AG09319 (cell line): Measurements from ENCODE around the gene ABL2.

Source experiments
- DNase-seq: peaks from one replicate; pipeline ENCODE4 v3.0.0-alpha.2; 2010; ENCODE audit warnings: low read depth; ENCODE audit errors: extremely low read depth
- TF ChIP-seq, protein P1 (sequence below): IDR thresholded peaks from 2 replicates; pipeline ENCODE4 v1.5.1; 2011; ENCODE audit warnings: low read depth, mild to moderate bottlenecking, inconsistent platforms, low read length, moderate library complexity

ABL2 gene

GRCh38 chr1:179108644-179109043 lies 120.8 kb downstream of the ABL2 start:
- TF ChIP-seq, protein P1, sequence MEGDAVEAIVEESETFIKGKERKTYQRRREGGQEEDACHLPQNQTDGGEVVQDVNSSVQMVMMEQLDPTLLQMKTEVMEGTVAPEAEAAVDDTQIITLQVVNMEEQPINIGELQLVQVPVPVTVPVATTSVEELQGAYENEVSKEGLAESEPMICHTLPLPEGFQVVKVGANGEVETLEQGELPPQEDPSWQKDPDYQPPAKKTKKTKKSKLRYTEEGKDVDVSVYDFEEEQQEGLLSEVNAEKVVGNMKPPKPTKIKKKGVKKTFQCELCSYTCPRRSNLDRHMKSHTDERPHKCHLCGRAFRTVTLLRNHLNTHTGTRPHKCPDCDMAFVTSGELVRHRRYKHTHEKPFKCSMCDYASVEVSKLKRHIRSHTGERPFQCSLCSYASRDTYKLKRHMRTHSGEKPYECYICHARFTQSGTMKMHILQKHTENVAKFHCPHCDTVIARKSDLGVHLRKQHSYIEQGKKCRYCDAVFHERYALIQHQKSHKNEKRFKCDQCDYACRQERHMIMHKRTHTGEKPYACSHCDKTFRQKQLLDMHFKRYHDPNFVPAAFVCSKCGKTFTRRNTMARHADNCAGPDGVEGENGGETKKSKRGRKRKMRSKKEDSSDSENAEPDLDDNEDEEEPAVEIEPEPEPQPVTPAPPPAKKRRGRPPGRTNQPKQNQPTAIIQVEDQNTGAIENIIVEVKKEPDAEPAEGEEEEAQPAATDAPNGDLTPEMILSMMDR: no peak
- no peak for DNase-seq

- no peak for DNase-seq
Measured at GRCh38 chr1:179107706-179108629, 121.5 kb downstream of the ABL2 start.

DNA sequence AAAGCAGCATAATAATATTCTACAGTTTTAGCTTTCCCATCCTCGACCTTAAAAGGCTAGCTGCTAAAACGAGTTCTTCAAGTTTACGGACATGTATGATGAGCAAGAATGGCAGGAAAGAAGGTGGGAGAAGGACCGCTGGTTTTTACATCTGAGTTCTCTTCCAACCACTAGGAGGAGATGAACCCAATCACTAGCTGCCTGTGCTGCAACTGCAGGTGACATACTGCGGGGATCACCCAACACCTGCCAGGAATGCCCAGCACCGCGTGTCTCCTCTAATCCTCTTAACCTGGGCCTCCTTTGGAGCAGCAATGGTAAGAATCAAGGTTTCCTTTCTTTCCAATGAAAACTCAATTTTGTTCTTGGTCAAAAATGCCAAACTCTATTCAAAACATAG lies 124.1 kb downstream of the ABL2 start:
- DNase-seq: no peak
- TF ChIP-seq, protein P1: peak; percentile 3; the same call in 1 of the 2 replicates

More at GRCh38 chr1:179107706-179108629, 121.5 kb downstream of the ABL2 start:
- TF ChIP-seq, protein P1: no peak

- TF ChIP-seq, protein P1: no peak
- no peak for DNase-seq
Measured at GRCh38 chr1:179104611-179105250, 124.7 kb downstream of the ABL2 start.

DNA sequence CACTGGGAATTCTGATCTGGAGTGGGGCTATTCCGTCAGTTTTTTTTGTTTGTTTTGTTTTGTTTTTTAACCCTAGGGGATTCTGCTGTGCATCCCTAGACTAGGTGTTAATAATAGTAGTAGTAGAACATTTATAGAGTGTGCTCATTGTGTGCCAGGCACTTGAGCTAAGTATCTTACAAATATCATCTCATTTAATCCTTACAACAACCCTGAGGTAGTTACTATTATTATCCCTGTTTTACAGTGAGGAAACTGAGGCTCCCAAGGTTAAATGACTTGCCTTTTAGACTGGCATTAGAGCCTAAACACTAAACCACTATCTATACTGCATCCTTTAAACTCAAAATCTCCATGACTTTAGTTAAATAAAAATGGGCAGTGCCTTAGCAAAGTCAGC lies 125.5 kb downstream of the ABL2 start:
- TF ChIP-seq, protein P1: no peak

DNA sequence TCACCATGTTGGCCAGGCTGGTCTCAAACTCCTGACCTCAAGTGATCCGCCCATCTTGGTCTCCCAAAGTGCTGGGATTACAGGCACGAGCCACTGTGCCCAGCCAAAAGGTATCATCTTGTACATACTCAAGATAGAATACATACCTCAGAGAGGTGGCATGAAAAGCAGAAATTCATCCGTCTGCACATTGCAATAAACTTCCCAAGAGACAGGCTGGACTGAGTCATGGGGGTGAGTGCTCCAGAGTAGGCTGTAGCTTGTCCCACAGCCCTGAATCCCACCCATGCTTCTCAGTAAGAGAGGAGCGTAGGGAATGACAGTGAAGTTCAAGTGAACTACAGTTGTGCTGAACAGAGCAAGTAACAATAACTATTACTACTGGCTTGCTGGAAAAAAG lies 127.9 kb downstream of the ABL2 start:
- TF ChIP-seq, protein P1: no peak

More for the DNA sequence above, 125.5 kb downstream of the ABL2 start:
- no peak for DNase-seq

GRCh38 chr1:179099891-179100290 lies 129.6 kb downstream of the ABL2 start:
- TF ChIP-seq, protein P1: no peak
- no peak for DNase-seq

More for the DNA sequence above, 127.9 kb downstream of the ABL2 start:
- DNase-seq: no peak
